ENCODE data around the gene ATAD2B. TPM values are rescaled to one million over a fixed set of nuclear protein-coding genes. Genes with fewer than 3 reads are reported as not detected.

Gene ATAD2B
- total RNA-seq, 2 donors from 2014 or later: 11.6 to 12.4 TPM

GRCh38 chr2:23707096-23707495 lies 219.8 kb downstream of the ATAD2B start:
- no peak overlapping the region for H3K4me3 Mint-ChIP-seq
- no peaks in the 10 kb centered on the region for H3K9me3 Mint-ChIP-seq
- H3K27me3 Mint-ChIP-seq: no peaks in the 10 kb centered on the region
- H3K4me1 Mint-ChIP-seq: no peaks in the 10 kb centered on the region
- H3K36me3 Mint-ChIP-seq (ENCODE audit: low read depth): peaks cover 21% of the 10 kb centered on the region
- H3K27ac Mint-ChIP-seq: no peak overlapping the region
- no peak for ATAC-seq (replicated peaks)

GRCh38 chr2:23706613-23707078 lies 220.3 kb downstream of the ATAD2B start:
- H3K9me3 Mint-ChIP-seq: no peaks in the 10 kb centered on the region
- no peak overlapping the region for H3K4me3 Mint-ChIP-seq
- H3K27ac Mint-ChIP-seq: no peak overlapping the region
- H3K4me1 Mint-ChIP-seq: no peaks in the 10 kb centered on the region
- H3K36me3 Mint-ChIP-seq (ENCODE audit: low read depth): peaks cover 21% of the 10 kb centered on the region
- no peak for ATAC-seq (replicated peaks)
- H3K27me3 Mint-ChIP-seq: no peaks in the 10 kb centered on the region

- H3K36me3 Mint-ChIP-seq (ENCODE audit: low read depth): peaks cover 21% of the 10 kb centered on the region
- H3K4me1 Mint-ChIP-seq: no peaks in the 10 kb centered on the region
- H3K27me3 Mint-ChIP-seq: no peaks in the 10 kb centered on the region
- H3K9me3 Mint-ChIP-seq: no peaks in the 10 kb centered on the region
- H3K4me3 Mint-ChIP-seq: no peak overlapping the region
- H3K27ac Mint-ChIP-seq: no peak overlapping the region
- no peak for ATAC-seq (replicated peaks)
Measured at GRCh38 chr2:23705771-23706612, 220.9 kb downstream of the ATAD2B start.

- no peak for ATAC-seq (replicated peaks)
- Mint-ChIP-seq H3K27me3 (no peaks in the 10 kb centered on the region), H3K4me3 (no peak overlapping the region), H3K27ac (no peak overlapping the region), H3K9me3 (no peaks in the 10 kb centered on the region), H3K36me3 (ENCODE audit: low read depth) (peaks cover 10% of the 10 kb centered on the region), H3K4me1 (peaks cover 6% of the 10 kb centered on the region)
Measured at GRCh38 chr2:23703583-23704385, 223.1 kb downstream of the ATAD2B start.

GRCh38 chr2:23703037-23703582 lies 223.8 kb downstream of the ATAD2B start:
- no peaks in the 10 kb centered on the region for H3K9me3 Mint-ChIP-seq
- H3K4me1 Mint-ChIP-seq: peaks cover 6% of the 10 kb centered on the region
- H3K4me3 Mint-ChIP-seq: no peak overlapping the region
- no peak for ATAC-seq (replicated peaks)
- no peaks in the 10 kb centered on the region for H3K27me3 Mint-ChIP-seq
- H3K36me3 Mint-ChIP-seq (ENCODE audit: low read depth): peaks cover 10% of the 10 kb centered on the region
- H3K27ac Mint-ChIP-seq: no peak overlapping the region

GRCh38 chr2:23700627-23701026 lies 226.3 kb downstream of the ATAD2B start:
- Mint-ChIP-seq H3K36me3 (ENCODE audit: low read depth) (no peaks in the 10 kb centered on the region), H3K9me3 (no peaks in the 10 kb centered on the region), H3K27ac (no peak overlapping the region), H3K27me3 (no peaks in the 10 kb centered on the region), H3K4me1 (peaks cover 6% of the 10 kb centered on the region), H3K4me3 (no peak overlapping the region)
- no peak for ATAC-seq (replicated peaks)

- Mint-ChIP-seq H3K4me3 (no peak overlapping the region), H3K36me3 (ENCODE audit: low read depth) (no peaks in the 10 kb centered on the region), H3K27ac (no peak overlapping the region), H3K27me3 (no peaks in the 10 kb centered on the region), H3K4me1 (peaks cover 6% of the 10 kb centered on the region), H3K9me3 (no peaks in the 10 kb centered on the region)
- no peak for ATAC-seq (replicated peaks)
Measured at GRCh38 chr2:23699580-23699925, 227.4 kb downstream of the ATAD2B start.

- Mint-ChIP-seq H3K4me1 (peaks cover 6% of the 10 kb centered on the region), H3K27ac (no peak overlapping the region), H3K36me3 (ENCODE audit: low read depth) (no peaks in the 10 kb centered on the region), H3K9me3 (no peaks in the 10 kb centered on the region), H3K27me3 (no peaks in the 10 kb centered on the region), H3K4me3 (no peak overlapping the region)
- ATAC-seq (replicated peaks): no peak
Measured at GRCh38 chr2:23698721-23699579, 228.0 kb downstream of the ATAD2B start.

Other genes with a start within 250 kb of the ATAD2B start
- gene UBXN2A, start 13.3 kb upstream of the ATAD2B start, total RNA-seq: 10 to 100 TPM in 1 of 2 donors, 1 to 10 TPM in 1; 9.7 to 12.2 TPM
- not detected for gene MFSD2B, start 83.0 kb upstream of the ATAD2B start, total RNA-seq
- 10 to 100 TPM; 19.0 to 25.0 TPM for gene WDCP, start 120.3 kb upstream of the ATAD2B start, total RNA-seq
- gene FKBP1B, start 122.6 kb upstream of the ATAD2B start, total RNA-seq: 1 to 10 TPM; 1.2 to 1.8 TPM
- 100 to 1,000 TPM; 121 to 146 TPM for gene SF3B6, start 149.2 kb upstream of the ATAD2B start, total RNA-seq
- 1 to 10 TPM; 2.7 to 3.0 TPM for gene TP53I3, start 157.7 kb upstream of the ATAD2B start, total RNA-seq
- under 1 TPM in 1 of 2 donors, not detected in 1; 0.82 TPM for gene PFN4, start 196.2 kb upstream of the ATAD2B start, total RNA-seq
- 10 to 100 TPM in 1 of 2 donors, 1 to 10 TPM in 1; 7.0 to 15.6 TPM for gene FAM228B, start 196.3 kb upstream of the ATAD2B start, total RNA-seq
- gene FAM228A, start 247.9 kb upstream of the ATAD2B start, total RNA-seq: under 1 TPM in 1 of 2 donors, not detected in 1; 0.48 TPM